GM12801 (cell line): ENCODE data around the gene MTRF1L.

Source experiments
- CTCF ChIP-seq: IDR thresholded peaks from one replicate; pipeline ENCODE4 v1.5.1; 2011; ENCODE audit warnings: control low read depth; ENCODE audit not compliant: insufficient read length; ENCODE audit errors: extremely low read depth

The MTRF1L gene

GRCh38 chr6:153003366-153003690 is 819 bp upstream of the MTRF1L start:
- no peak for TF ChIP-seq CTCF

GRCh38 chr6:153001767-153002612 is 519 bp downstream of the MTRF1L start:
- TF ChIP-seq CTCF, result no peak

- no peak for TF ChIP-seq CTCF
Measured at GRCh38 chr6:153000243-153000642, 2.3 kb downstream of the MTRF1L start.

GRCh38 chr6:152993847-152994246 is 8.7 kb downstream of the MTRF1L start:
- no peak for TF ChIP-seq CTCF

GRCh38 chr6:152993431-152993830 is 9.1 kb downstream of the MTRF1L start:
- TF ChIP-seq CTCF, result no peak

- TF ChIP-seq CTCF, result no peak
Measured at GRCh38 chr6:152986978-152987377, 15.5 kb downstream of the MTRF1L start.

- TF ChIP-seq CTCF, result no peak
Measured at GRCh38 chr6:152984513-152984872, 18.0 kb downstream of the MTRF1L start.
